Ishikawa (cell line): ENCODE measurements around the gene CYFIP2.

Experiments
- CEBPB ChIP-seq: IDR thresholded peaks from 2 replicates; pipeline ENCODE4 v1.6.1; 2012
- CREB1 ChIP-seq: IDR thresholded peaks from 2 replicates; pipeline ENCODE4 v1.6.1; 2012; ENCODE audit warnings: low read depth
- EGR1 ChIP-seq: IDR thresholded peaks from 2 replicates; pipeline ENCODE4 v1.6.1; 2012
- EP300 ChIP-seq: IDR thresholded peaks from 2 replicates; pipeline ENCODE4 v1.6.1; 2012; ENCODE audit warnings: borderline replicate concordance
- FOXM1 ChIP-seq: IDR thresholded peaks from 2 replicates; pipeline ENCODE4 v1.6.1; 2012; ENCODE audit warnings: low read depth, borderline replicate concordance
- MAX ChIP-seq: IDR thresholded peaks from 2 replicates; pipeline ENCODE4 v1.6.1; 2012
- NFIC ChIP-seq: IDR thresholded peaks from 2 replicates; pipeline ENCODE4 v1.6.1; 2012
- RAD21 ChIP-seq: IDR thresholded peaks from 2 replicates; pipeline ENCODE4 v1.6.1; 2012; ENCODE audit warnings: low read depth
- REST ChIP-seq: IDR thresholded peaks from 2 replicates; pipeline ENCODE4 v1.6.1; 2012; ENCODE audit warnings: low read depth, mild to moderate bottlenecking
- TAF1 ChIP-seq: IDR thresholded peaks from 2 replicates; pipeline ENCODE4 v1.6.1; 2012; ENCODE audit warnings: low read depth, mild to moderate bottlenecking
- TCF12 ChIP-seq: IDR thresholded peaks from 2 replicates; pipeline ENCODE4 v1.6.1; 2012; ENCODE audit warnings: low read depth
- TEAD4 ChIP-seq: IDR thresholded peaks from 2 replicates; pipeline ENCODE4 v1.6.1; 2012
- USF1 ChIP-seq: IDR thresholded peaks from 2 replicates; pipeline ENCODE4 v1.6.1; 2012
- YY1 ChIP-seq: IDR thresholded peaks from 2 replicates; pipeline ENCODE4 v1.6.1; 2012; ENCODE audit warnings: low read depth
- ZBTB7A ChIP-seq: IDR thresholded peaks from 2 replicates; pipeline ENCODE4 v1.6.1; 2012; ENCODE audit warnings: low read depth

CYFIP2 gene

GRCh38 chr5:157324237-157324636 lies 58.3 kb downstream of the CYFIP2 start:
- TF ChIP-seq MAX: no peak
- 0 out of 2 replicates have a peak, but pooled peaks have one; percentile 6 for TF ChIP-seq RAD21

GRCh38 chr5:157326440-157327005 lies 60.6 kb downstream of the CYFIP2 start:
- no peak for TF ChIP-seq CREB1
- TF ChIP-seq NFIC: no peak
- TF ChIP-seq EGR1: no peak
- no peak for TF ChIP-seq ZBTB7A
- TF ChIP-seq TEAD4: no peak
- TF ChIP-seq YY1: no peak

GRCh38 chr5:157327771-157328170 lies 61.8 kb downstream of the CYFIP2 start:
- TF ChIP-seq FOXM1 (no peak), TCF12 (no peak), ZBTB7A (no peak), TEAD4 (no peak), CEBPB (no peak), MAX (no peak), TAF1 (no peak), NFIC (no peak), REST (no peak), USF1 (no peak), CREB1 (no peak), EGR1 (no peak), YY1 (no peak), EP300 (no peak), RAD21 (no peak)

- TF ChIP-seq TEAD4: 0 out of 2 replicates have a peak, but pooled peaks have one; percentile 17
- TF ChIP-seq YY1: no peak
- peak; percentile 84 for TF ChIP-seq RAD21
These were observed 62.5 kb downstream of the CYFIP2 start for GRCh38 chr5:157328277-157328912.

GRCh38 chr5:157331807-157332206 lies 65.9 kb downstream of the CYFIP2 start:
- no peak for TF ChIP-seq FOXM1
- no peak for TF ChIP-seq CEBPB

- no peak for TF ChIP-seq TEAD4
- TF ChIP-seq MAX: no peak
- TF ChIP-seq FOXM1: no peak
- no peak for TF ChIP-seq USF1
- TF ChIP-seq YY1: no peak
- no peak for TF ChIP-seq RAD21
- TF ChIP-seq NFIC: no peak
- TF ChIP-seq REST: no peak
- TF ChIP-seq EGR1: no peak
- TF ChIP-seq EP300: no peak
- no peak for TF ChIP-seq TCF12
- TF ChIP-seq CEBPB: no peak
- no peak for TF ChIP-seq ZBTB7A
- TF ChIP-seq TAF1: no peak
- no peak for TF ChIP-seq CREB1
These were observed 69.9 kb downstream of the CYFIP2 start for GRCh38 chr5:157335534-157336422.
